Type B pancreatic cell (in vitro differentiated cells): ENCODE measurements around the gene FAM170A. TPM values are rescaled to one million over a fixed set of nuclear protein-coding genes. Genes with fewer than 3 reads are reported as not detected.

ENCODE experiments used
- DNase-seq: peaks from one replicate; pipeline ENCODE4 v3.0.0; 2021; ENCODE audit warnings: mixed read lengths; ENCODE audit not compliant: unreplicated experiment; ENCODE audit errors: extremely low spot score
- H3K27ac Mint-ChIP-seq: 2 replicates; pipeline ENCODE4 v1.8.0; 2021; ENCODE audit warnings: mild to moderate bottlenecking, mixed read lengths
- H3K27me3 Mint-ChIP-seq: 2 replicates; pipeline ENCODE4 v1.8.0; 2021; ENCODE audit warnings: mixed read lengths
- H3K36me3 Mint-ChIP-seq: 2 replicates; pipeline ENCODE4 v1.8.0; 2021; ENCODE audit warnings: mixed read lengths
- H3K4me1 Mint-ChIP-seq: one replicate; pipeline ENCODE4 v1.8.0; 2021; ENCODE audit warnings: mixed read lengths; ENCODE audit not compliant: unreplicated experiment
- H3K4me3 Mint-ChIP-seq: 2 replicates; pipeline ENCODE4 v1.8.0; 2021; ENCODE audit warnings: mild to moderate bottlenecking, mixed read lengths
- H3K9me3 Mint-ChIP-seq: 2 replicates; pipeline ENCODE4 v1.8.0; 2021; ENCODE audit warnings: mixed read lengths
- CTCF ChIP-seq: fragments of 200-600 bp; sonication (generic); conservative IDR thresholded peaks from 2 replicates; pipeline ENCODE4 v1.5.0; 2021; ENCODE audit warnings: antibody characterized with exemption, mild to moderate bottlenecking
- total RNA-seq: library from RNA; stranded (reverse); gene quantifications from 2 replicates; pipeline ENCODE4 v1.2.1, GENCODE V29; 2021; ENCODE audit warnings: low replicate concordance

FAM170A gene
- total RNA-seq, 1 donor from 2014 or later: not detected

- H3K27me3 Mint-ChIP-seq: no peaks in the 10 kb centered on the region
- TF ChIP-seq CTCF: no peak
- DNase-seq: no peak
- H3K27ac Mint-ChIP-seq: no peak overlapping the region
- H3K9me3 Mint-ChIP-seq: no peaks in the 10 kb centered on the region
- H3K4me3 Mint-ChIP-seq: no peak overlapping the region
- H3K36me3 Mint-ChIP-seq: no peaks in the 10 kb centered on the region
- no peaks in the 10 kb centered on the region for H3K4me1 Mint-ChIP-seq
Observed at GRCh38 chr5:119681734-119682133, 52.4 kb downstream of the FAM170A start.

- no peak for TF ChIP-seq CTCF
- Mint-ChIP-seq H3K4me3 (no peak overlapping the region), H3K27ac (no peak overlapping the region), H3K4me1 (no peaks in the 10 kb centered on the region), H3K36me3 (no peaks in the 10 kb centered on the region), H3K9me3 (no peaks in the 10 kb centered on the region), H3K27me3 (no peaks in the 10 kb centered on the region)
- no peak for DNase-seq
Observed at GRCh38 chr5:119682372-119682771, 53.0 kb downstream of the FAM170A start.

Other genes starting within 250 kb of the FAM170A start
- gene HSD17B4, start 177.1 kb upstream of the FAM170A start, total RNA-seq: 184 and 204 TPM in 2 replicates